Left ventricle myocardium superior (tissue), 1 donor: ENCODE data around the gene SPC24. TPM values are rescaled to one million over a fixed set of nuclear protein-coding genes. Genes with fewer than 3 reads are reported as not detected.
"Not testable (repeated sequence)": the region's sequence is repeated elsewhere in the genome, so short reads cannot be mapped to it uniquely, and the experiment has no call there.

ENCODE experiments used
- ATAC-seq: fragments of 200-7000 bp; cut with Tn5 transposase; one replicate; pipeline ENCODE4 v1.9.1; 2020; ENCODE audit warnings: mild to moderate bottlenecking, moderate library complexity
- DNase-seq: peaks from one replicate; pipeline ENCODE4 v3.0.0-alpha.2; 2020
- intact Hi-C: fragments of 100-400 bp; cut with micrococcal nuclease; formaldehyde crosslinking; loops from one replicate; pipeline ENCODE4 v1.11.0; 2022
- total RNA-seq: library from RNA; stranded (reverse); fragmentation: NEBNext Ultra II Directional; extraction: Animal tissue kit (Norgen Biotek cat#: 25700); gene quantifications from one replicate; pipeline ENCODE4 v1.2.1, GENCODE V29; 2021
- donor health status: DM: no; HTN: yes; CAD: no; lungs with severe emphysema.

Gene SPC24
- total RNA-seq, 1 donor from 2014 or later = 8.1 TPM

- intact Hi-C loops, ATAC-seq, DNase-seq: not testable (repeated sequence)
Observed at GRCh38 chr19:11140023-11140538, 15.5 kb downstream of the SPC24 start.

- intact Hi-C loops = loop anchor here (5.0 kb wide), 1 partner anchor 64 kb away; no protein-coding TSS in a partner anchor
- DNase-seq = peak; percentile 89
- ATAC-seq = peak; percentile 69
Observed at GRCh38 chr19:11138601-11139300, 16.8 kb downstream of the SPC24 start.

GRCh38 chr19:11137542-11138384 is 17.8 kb downstream of the SPC24 start:
- intact Hi-C loops = loop anchor here (5.0 kb wide), 1 partner anchor 65 kb away; no protein-coding TSS in a partner anchor
- peak; percentile 60 for ATAC-seq
- peak; percentile 85 for DNase-seq

GRCh38 chr19:11136400-11137101 is 19.0 kb downstream of the SPC24 start:
- DNase-seq (no peak), ATAC-seq (no peak)
- intact Hi-C loops = loop anchor here (5.0 kb wide), 1 partner anchor 66 kb away; no protein-coding TSS in a partner anchor

GRCh38 chr19:11131471-11131870 is 24.1 kb downstream of the SPC24 start:
- DNase-seq (no peak), ATAC-seq (no peak)
- intact Hi-C loops = no loop called here

GRCh38 chr19:11130824-11131455 is 24.6 kb downstream of the SPC24 start:
- ATAC-seq = peak; percentile 85
- peak; percentile 89 for DNase-seq
- intact Hi-C loops = no loop called here

- intact Hi-C loops = loop anchor here (5.0 kb wide), 1 partner anchor 91 kb away; no protein-coding TSS in a partner anchor
- no peak for ATAC-seq
Observed at GRCh38 chr19:11127905-11128304, 27.7 kb downstream of the SPC24 start.

GRCh38 chr19:11125994-11126685 is 29.4 kb downstream of the SPC24 start:
- intact Hi-C loops = loop anchor here (5.0 kb wide), 1 partner anchor 89 kb away; no protein-coding TSS in a partner anchor
- ATAC-seq = peak; percentile 79
- DNase-seq = peak; percentile 88

More at GRCh38 chr19:11127905-11128304, 27.7 kb downstream of the SPC24 start:
- DNase-seq = no peak

- ATAC-seq, intact Hi-C loops, DNase-seq: not testable (repeated sequence)
Observed at GRCh38 chr19:11124157-11124556, 31.4 kb downstream of the SPC24 start.

- ATAC-seq (no peak), DNase-seq (no peak)
- intact Hi-C loops = no loop called here
Observed at GRCh38 chr19:11123114-11123513, 32.5 kb downstream of the SPC24 start.

GRCh38 chr19:11121963-11122362 is 33.6 kb downstream of the SPC24 start:
- DNase-seq, intact Hi-C loops, ATAC-seq: not testable (repeated sequence)

GRCh38 chr19:11116507-11116906 is 39.1 kb downstream of the SPC24 start:
- no peak for ATAC-seq
- intact Hi-C loops = no loop called here
- no peak for DNase-seq

GRCh38 chr19:11115895-11116446 is 39.6 kb downstream of the SPC24 start:
- DNase-seq (no peak), ATAC-seq (no peak)
- intact Hi-C loops = no loop called here

GRCh38 chr19:11115042-11115441 is 40.5 kb downstream of the SPC24 start:
- intact Hi-C loops = no loop called here
- ATAC-seq (no peak), DNase-seq (no peak)

GRCh38 chr19:11113140-11113708 is 42.4 kb downstream of the SPC24 start:
- DNase-seq = no peak
- intact Hi-C loops = no loop called here
- ATAC-seq = no peak

- DNase-seq (no peak), ATAC-seq (no peak)
- intact Hi-C loops = no loop called here
Observed at GRCh38 chr19:11111771-11112144, 43.8 kb downstream of the SPC24 start.

- ATAC-seq = no peak
- DNase-seq = no peak
- intact Hi-C loops = no loop called here
Observed at GRCh38 chr19:11111117-11111770, 44.3 kb downstream of the SPC24 start.
